Ishikawa (cell line): ENCODE measurements around the gene TMEM92.

ENCODE experiments used
- CEBPB ChIP-seq: IDR thresholded peaks from 2 replicates; pipeline ENCODE4 v1.6.1; 2012
- CREB1 ChIP-seq: IDR thresholded peaks from 2 replicates; pipeline ENCODE4 v1.6.1; 2012; ENCODE audit warnings: low read depth
- EGR1 ChIP-seq: IDR thresholded peaks from 2 replicates; pipeline ENCODE4 v1.6.1; 2012
- EP300 ChIP-seq: IDR thresholded peaks from 2 replicates; pipeline ENCODE4 v1.6.1; 2012; ENCODE audit warnings: borderline replicate concordance
- FOXM1 ChIP-seq: IDR thresholded peaks from 2 replicates; pipeline ENCODE4 v1.6.1; 2012; ENCODE audit warnings: low read depth, borderline replicate concordance
- NFIC ChIP-seq: IDR thresholded peaks from 2 replicates; pipeline ENCODE4 v1.6.1; 2012
- RAD21 ChIP-seq: IDR thresholded peaks from 2 replicates; pipeline ENCODE4 v1.6.1; 2012; ENCODE audit warnings: low read depth
- REST ChIP-seq: IDR thresholded peaks from 2 replicates; pipeline ENCODE4 v1.6.1; 2012; ENCODE audit warnings: low read depth, mild to moderate bottlenecking
- TAF1 ChIP-seq: IDR thresholded peaks from 2 replicates; pipeline ENCODE4 v1.6.1; 2012; ENCODE audit warnings: low read depth, mild to moderate bottlenecking
- TCF12 ChIP-seq: IDR thresholded peaks from 2 replicates; pipeline ENCODE4 v1.6.1; 2012; ENCODE audit warnings: low read depth
- TEAD4 ChIP-seq: IDR thresholded peaks from 2 replicates; pipeline ENCODE4 v1.6.1; 2012
- USF1 ChIP-seq: IDR thresholded peaks from 2 replicates; pipeline ENCODE4 v1.6.1; 2012
- YY1 ChIP-seq: IDR thresholded peaks from 2 replicates; pipeline ENCODE4 v1.6.1; 2012; ENCODE audit warnings: low read depth
- ZBTB7A ChIP-seq: IDR thresholded peaks from 2 replicates; pipeline ENCODE4 v1.6.1; 2012; ENCODE audit warnings: low read depth
- TF ChIP-seq, protein P1 (sequence below): IDR thresholded peaks from 2 replicates; pipeline ENCODE4 v1.6.1; 2012

Gene TMEM92

GRCh38 chr17:50328363-50329325 is 54.4 kb downstream of the TMEM92 start:
- no peak for TF ChIP-seq CEBPB
- TF ChIP-seq EP300, result no peak
- TF ChIP-seq NFIC, result no peak
- no peak for TF ChIP-seq TCF12
- no peak for TF ChIP-seq TAF1
- TF ChIP-seq EGR1, result no peak
- no peak for TF ChIP-seq RAD21
- no peak for TF ChIP-seq REST
- TF ChIP-seq USF1, result no peak
- no peak for TF ChIP-seq YY1
- no peak for TF ChIP-seq ZBTB7A
- TF ChIP-seq FOXM1, result no peak
- no peak for TF ChIP-seq TEAD4
- TF ChIP-seq, protein P1, sequence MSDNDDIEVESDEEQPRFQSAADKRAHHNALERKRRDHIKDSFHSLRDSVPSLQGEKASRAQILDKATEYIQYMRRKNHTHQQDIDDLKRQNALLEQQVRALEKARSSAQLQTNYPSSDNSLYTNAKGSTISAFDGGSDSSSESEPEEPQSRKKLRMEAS, result no peak
- TF ChIP-seq CREB1, result no peak

DNA sequence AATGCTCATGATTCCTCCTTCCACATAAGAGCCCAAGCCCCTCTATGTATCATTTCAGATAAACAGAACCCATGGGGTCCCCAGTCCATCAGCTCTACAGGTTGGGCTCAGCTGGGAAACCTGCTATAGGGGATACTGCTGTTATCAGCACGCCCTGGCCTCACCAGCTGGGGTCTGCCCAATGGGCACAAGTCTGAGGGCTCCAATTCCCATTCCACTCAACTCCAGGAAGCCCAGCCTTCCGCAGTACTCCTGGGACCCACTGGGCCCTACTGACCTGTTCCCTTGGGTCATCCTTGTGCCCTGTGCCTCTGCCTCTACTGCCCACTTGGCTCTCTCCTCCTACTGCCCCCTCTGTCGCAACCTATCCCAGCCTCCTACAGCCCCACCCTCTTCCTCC is 55.5 kb downstream of the TMEM92 start:
- TF ChIP-seq TEAD4 (no peak), NFIC (no peak), TCF12 (no peak), EP300 (no peak), RAD21 (no peak), USF1 (no peak), ZBTB7A (no peak), TAF1 (no peak), REST (no peak), YY1 (no peak)
- TF ChIP-seq, protein P1, result no peak

- TF ChIP-seq, protein P1, result no peak
- TF ChIP-seq TEAD4 (no peak), REST (no peak), CEBPB (no peak), CREB1 (no peak), TAF1 (no peak), EGR1 (no peak), TCF12 (no peak), EP300 (no peak), USF1 (no peak), RAD21 (no peak), FOXM1 (no peak)
Measured at GRCh38 chr17:50330151-50330775, 56.0 kb downstream of the TMEM92 start.
